Endodermal cell (in vitro differentiated cells): ENCODE data around the gene GRM4. TPM values are rescaled to one million over a fixed set of nuclear protein-coding genes. Genes with fewer than 3 reads are reported as not detected.

ENCODE experiments used
- DNase-seq: peaks from one replicate; pipeline ENCODE4 v3.0.0-alpha.2; 2017
- H3K27ac ChIP-seq: 2 replicates; pipeline ENCODE4 v1.5.1; 2013; ENCODE audit warnings: mild to moderate bottlenecking, low read depth, low read length, moderate library complexity
- H3K27me3 ChIP-seq: 2 replicates; pipeline ENCODE4 v1.6.1; 2013; ENCODE audit warnings: mild to moderate bottlenecking, low read length, moderate library complexity; ENCODE audit not compliant: insufficient read depth, control insufficient read depth, poor library complexity, severe bottlenecking
- H3K36me3 ChIP-seq: 2 replicates; pipeline ENCODE4 v1.7.0; 2013; ENCODE audit warnings: mild to moderate bottlenecking, low read length, moderate library complexity; ENCODE audit not compliant: control insufficient read depth, insufficient read depth
- H3K4me1 ChIP-seq: one replicate; pipeline ENCODE4 v1.7.0; 2013; ENCODE audit warnings: low read length; ENCODE audit not compliant: control insufficient read depth, insufficient read depth
- H3K4me3 ChIP-seq: 2 replicates; pipeline ENCODE4 v1.5.1; 2013; ENCODE audit warnings: mild to moderate bottlenecking, low read length, moderate library complexity
- H3K9ac ChIP-seq: 2 replicates; pipeline ENCODE4 v1.6.1; 2013; ENCODE audit warnings: mild to moderate bottlenecking, low read length, moderate library complexity; ENCODE audit not compliant: poor library complexity, severe bottlenecking; ENCODE audit errors: extremely low read depth
- H3K9me3 ChIP-seq: 2 replicates; pipeline ENCODE4 v1.6.1; 2013; ENCODE audit warnings: mild to moderate bottlenecking, low read length, moderate library complexity; ENCODE audit not compliant: control insufficient read depth
- H3K27ac Mint-ChIP-seq: 2 replicates; pipeline ENCODE4 v1.8.0; 2020; ENCODE audit warnings: mixed read lengths
- H3K27me3 Mint-ChIP-seq: 2 replicates; pipeline ENCODE4 v1.8.0; 2021; ENCODE audit warnings: mild to moderate bottlenecking, mixed read lengths; ENCODE audit not compliant: insufficient read depth
- H3K36me3 Mint-ChIP-seq: 2 replicates; pipeline ENCODE4 v1.8.0; 2020; ENCODE audit warnings: low read depth, mixed read lengths
- H3K4me1 Mint-ChIP-seq: 2 replicates; pipeline ENCODE4 v1.8.0; 2020; ENCODE audit warnings: mixed read lengths
- H3K4me3 Mint-ChIP-seq: 2 replicates; pipeline ENCODE4 v1.8.0; 2020; ENCODE audit warnings: mild to moderate bottlenecking, moderate library complexity, mixed read lengths
- H3K9me3 Mint-ChIP-seq: 2 replicates; pipeline ENCODE4 v1.8.0; 2020; ENCODE audit warnings: mild to moderate bottlenecking, mixed read lengths
- WGBS, 2 experiments: methylation state at CpG; one replicate each; pipeline versions ENCODE4 v1.1.5 to v1.1.7; 2013; ENCODE audit warnings: missing lambda C conversion rate in 2 of 2, mixed read lengths in 1 of 2; ENCODE audit not compliant: insufficient coverage in 1 of 2, insufficient read length in 1 of 2; 5-methylcytosine and 5-hydroxymethylcytosine counted together
- total RNA-seq, 2 donors: library from RNA; stranded (reverse); fragmentation: NEBNext Ultra II Directional in 1 of 2; extraction: Animal tissue kit (Norgen Biotek cat#: 25700) in 1 of 2; gene quantifications; 2 replicates in 1 of 2; 3 replicates in 1 of 2; pipeline ENCODE4 v1.2.1, GENCODE V29; 2021
- TF ChIP-seq, protein P1 (sequence below): fragments of 200-600 bp; sonication (generic); conservative IDR thresholded peaks from 2 replicates; pipeline ENCODE4 v1.5.0; 2021; ENCODE audit warnings: antibody characterized with exemption, mild to moderate bottlenecking

Gene GRM4
- total RNA-seq, 2 donors from 2014 or later = 3.1 to 9.1 TPM

- H3K4me1 ChIP-seq = no peaks in the 10 kb centered on the region
- TF ChIP-seq, protein P1, sequence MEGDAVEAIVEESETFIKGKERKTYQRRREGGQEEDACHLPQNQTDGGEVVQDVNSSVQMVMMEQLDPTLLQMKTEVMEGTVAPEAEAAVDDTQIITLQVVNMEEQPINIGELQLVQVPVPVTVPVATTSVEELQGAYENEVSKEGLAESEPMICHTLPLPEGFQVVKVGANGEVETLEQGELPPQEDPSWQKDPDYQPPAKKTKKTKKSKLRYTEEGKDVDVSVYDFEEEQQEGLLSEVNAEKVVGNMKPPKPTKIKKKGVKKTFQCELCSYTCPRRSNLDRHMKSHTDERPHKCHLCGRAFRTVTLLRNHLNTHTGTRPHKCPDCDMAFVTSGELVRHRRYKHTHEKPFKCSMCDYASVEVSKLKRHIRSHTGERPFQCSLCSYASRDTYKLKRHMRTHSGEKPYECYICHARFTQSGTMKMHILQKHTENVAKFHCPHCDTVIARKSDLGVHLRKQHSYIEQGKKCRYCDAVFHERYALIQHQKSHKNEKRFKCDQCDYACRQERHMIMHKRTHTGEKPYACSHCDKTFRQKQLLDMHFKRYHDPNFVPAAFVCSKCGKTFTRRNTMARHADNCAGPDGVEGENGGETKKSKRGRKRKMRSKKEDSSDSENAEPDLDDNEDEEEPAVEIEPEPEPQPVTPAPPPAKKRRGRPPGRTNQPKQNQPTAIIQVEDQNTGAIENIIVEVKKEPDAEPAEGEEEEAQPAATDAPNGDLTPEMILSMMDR = no peak
- H3K4me3 ChIP-seq = no peak overlapping the region
- Mint-ChIP-seq H3K27ac (no peak overlapping the region), H3K4me3 (no peak overlapping the region), H3K4me1 (peaks cover 5% of the 10 kb centered on the region), H3K27me3 (peaks cover 5% of the 10 kb centered on the region), H3K36me3 (no peaks in the 10 kb centered on the region), H3K9me3 (no peaks in the 10 kb centered on the region)
- H3K27ac ChIP-seq = no peak overlapping the region
- no peaks in the 10 kb centered on the region for H3K36me3 ChIP-seq
- no peak overlapping the region for H3K9ac ChIP-seq
- no peaks in the 10 kb centered on the region for H3K9me3 ChIP-seq
- H3K27me3 ChIP-seq = no peaks in the 10 kb centered on the region
- 93 to 95% methylated on average over 37 to 40 of the region's 40 CpGs for WGBS, 2 experiments
- DNase-seq = no peak
These were observed 110.1 kb downstream of the GRM4 start for GRCh38 chr6:34035704-34036356.

DNA sequence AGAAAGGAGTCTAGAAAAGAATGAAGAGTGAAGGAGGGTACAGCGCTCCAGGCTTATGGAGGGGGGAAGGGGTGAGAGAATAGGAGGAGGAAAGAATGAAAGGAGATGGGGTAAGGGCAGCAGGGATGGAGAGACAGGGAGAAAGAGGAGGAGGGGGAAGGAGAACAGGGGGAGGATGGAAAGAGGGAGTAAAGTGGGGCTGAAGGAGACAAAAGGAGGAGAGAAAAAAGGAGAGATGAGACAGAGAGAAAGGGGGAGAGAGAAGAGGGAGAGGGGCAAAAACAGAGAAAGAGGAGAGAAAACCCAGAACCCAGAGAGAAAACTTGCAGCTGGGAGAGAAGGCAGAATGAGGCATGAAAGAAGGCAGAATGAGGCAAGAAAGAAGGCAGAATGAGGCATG is 110.7 kb downstream of the GRM4 start:
- no peaks in the 10 kb centered on the region for H3K36me3 Mint-ChIP-seq
- WGBS, 2 experiments = 98 to 100% methylated on average over 1 of the region's 1 CpG
- DNase-seq = no peak
- Histone ChIP-seq H3K27ac (no peak overlapping the region), H3K4me3 (no peak overlapping the region), H3K27me3 (no peaks in the 10 kb centered on the region), H3K36me3 (no peaks in the 10 kb centered on the region), H3K4me1 (no peaks in the 10 kb centered on the region), H3K9me3 (no peaks in the 10 kb centered on the region), H3K9ac (no peak overlapping the region)
- no peak overlapping the region for H3K4me3 Mint-ChIP-seq
- H3K27ac Mint-ChIP-seq = no peak overlapping the region
- peaks cover 5% of the 10 kb centered on the region for H3K4me1 Mint-ChIP-seq
- H3K9me3 Mint-ChIP-seq = no peaks in the 10 kb centered on the region
- peaks cover 5% of the 10 kb centered on the region for H3K27me3 Mint-ChIP-seq
- TF ChIP-seq, protein P1 = no peak

- H3K27ac ChIP-seq = no peak overlapping the region
- Mint-ChIP-seq H3K4me3 (no peak overlapping the region), H3K36me3 (no peaks in the 10 kb centered on the region), H3K4me1 (peaks cover 3% of the 10 kb centered on the region), H3K27me3 (peaks cover 5% of the 10 kb centered on the region), H3K9me3 (no peaks in the 10 kb centered on the region), H3K27ac (no peak overlapping the region)
- no peaks in the 10 kb centered on the region for H3K27me3 ChIP-seq
- no peaks in the 10 kb centered on the region for H3K4me1 ChIP-seq
- no peak for DNase-seq
- no peaks in the 10 kb centered on the region for H3K36me3 ChIP-seq
- H3K9me3 ChIP-seq = no peaks in the 10 kb centered on the region
- H3K9ac ChIP-seq = no peak overlapping the region
- TF ChIP-seq, protein P1 = no peak
- no peak overlapping the region for H3K4me3 ChIP-seq
- 80 to 85% methylated on average over 5 of the region's 5 CpGs for WGBS, 2 experiments
These were observed 113.0 kb downstream of the GRM4 start for GRCh38 chr6:34032856-34033255.
